GM12878 (cell line): ENCODE results near the gene FGR.

Experiments
- CEBPB ChIP-seq, 2 experiments: fragments of 150-350 bp in 1 of 2; IDR thresholded peaks; 2 replicates each; pipeline ENCODE4 v1.6.1; 2012 to 2014; ENCODE audit warnings: low read depth in 2 of 2, low read length in 2 of 2, borderline replicate concordance in 1 of 2, inconsistent platforms in 1 of 2
- EP300 ChIP-seq, 2 experiments: fragments of 150-350 bp in 1 of 2; IDR thresholded peaks; 2 replicates each; pipeline ENCODE4 v1.6.1; 2011 to 2012; ENCODE audit warnings: low read depth in 2 of 2, low read length in 2 of 2, borderline replicate concordance in 1 of 2, improper control_type of control experiment in 1 of 2, inconsistent platforms in 1 of 2; ENCODE audit not compliant: control insufficient read depth in 1 of 2
- FOXM1 ChIP-seq: IDR thresholded peaks from 2 replicates; pipeline ENCODE4 v1.6.1; 2012; ENCODE audit warnings: low read depth, mild to moderate bottlenecking, inconsistent platforms, low read length, moderate library complexity
- MXI1 ChIP-seq: fragments of 150-350 bp; IDR thresholded peaks from 2 replicates; pipeline ENCODE4 v1.6.1; 2011; ENCODE audit warnings: low read depth, mild to moderate bottlenecking, inconsistent platforms, low read length, improper control_type of control experiment
- POLR2A ChIP-seq: IDR thresholded peaks from 2 replicates; pipeline ENCODE4 v1.6.1; 2011; ENCODE audit warnings: low read depth, mild to moderate bottlenecking, low read length
- POLR2AphosphoS5 ChIP-seq: IDR thresholded peaks from 2 replicates; pipeline ENCODE4 v1.6.1; 2011; ENCODE audit warnings: mild to moderate bottlenecking, low read length, inconsistent platforms
- SPI1 ChIP-seq: IDR thresholded peaks from 2 replicates; pipeline ENCODE4 v1.6.1; 2011; ENCODE audit warnings: low read depth, mild to moderate bottlenecking, low read length, moderate library complexity, borderline replicate concordance; ENCODE audit not compliant: insufficient read depth
- ZNF24 ChIP-seq: fragments of 450-650 bp; IDR thresholded peaks from 2 replicates; pipeline ENCODE4 v1.6.1; 2017; ENCODE audit warnings: antibody characterized with exemption, mild to moderate bottlenecking
- TF ChIP-seq, protein P1 (sequence below): IDR thresholded peaks from 2 replicates; pipeline ENCODE4 v1.6.1; 2012; ENCODE audit warnings: low read depth, low read length, improper control_type of control experiment
- TF ChIP-seq, protein P2 (sequence below), 3 experiments: IDR thresholded peaks in 2 of 3; conservative IDR thresholded peaks in 1 of 3; 2 replicates each; pipeline ENCODE4 v1.5.1; 2011; ENCODE audit warnings: low read depth in 3 of 3, low read length in 3 of 3, mild to moderate bottlenecking in 3 of 3, control low read depth in 2 of 3, moderate library complexity in 2 of 3, inconsistent platforms in 1 of 3, mixed read lengths in 1 of 3; ENCODE audit not compliant: control insufficient read depth in 2 of 3, insufficient read depth in 1 of 3; ENCODE audit errors: extremely low read depth in 1 of 3
- TF ChIP-seq, protein P3 (sequence below): fragments of 150-350 bp; IDR thresholded peaks from 2 replicates; pipeline ENCODE4 v1.6.1; 2014; ENCODE audit warnings: mild to moderate bottlenecking, low read depth, low read length
- TF ChIP-seq, protein P4 (sequence below): fragments of 450-650 bp; conservative IDR thresholded peaks from 2 replicates; pipeline ENCODE4 v1.6.1; 2017; ENCODE audit warnings: mild to moderate bottlenecking, moderate library complexity

DNA sequence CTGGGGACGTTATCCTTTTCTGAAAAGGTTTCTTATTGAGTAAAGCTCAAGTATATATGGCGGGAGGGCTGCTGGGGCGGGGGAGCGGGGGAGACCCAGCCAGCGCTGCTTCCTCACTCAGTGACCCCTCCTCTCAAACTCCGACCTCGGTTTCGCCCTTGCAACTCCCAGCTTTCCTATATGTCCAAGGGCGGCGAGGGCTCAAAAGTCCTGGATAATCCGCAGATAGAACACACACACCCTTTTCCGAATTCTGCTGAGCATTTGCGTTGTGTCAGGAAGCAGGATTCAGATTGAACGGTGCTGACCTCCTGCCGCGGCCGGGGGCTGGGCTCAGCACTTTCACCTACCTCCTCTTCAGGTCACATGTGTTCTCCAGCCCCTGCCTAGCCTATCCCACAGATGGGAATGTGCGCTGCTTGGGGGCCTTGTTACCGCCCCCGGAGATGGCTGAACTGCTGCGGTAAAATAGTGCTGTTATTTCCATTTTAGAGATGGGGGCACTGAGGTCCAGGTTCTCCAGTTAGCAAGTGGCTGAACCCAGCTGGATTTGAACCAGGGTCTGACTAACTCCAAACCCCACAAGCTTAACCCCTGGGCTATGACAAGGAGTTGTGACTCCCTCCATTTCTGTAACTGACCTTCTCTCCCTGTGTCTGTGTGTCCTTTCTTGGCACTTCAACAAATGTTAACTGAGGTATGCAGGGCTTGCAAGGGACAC, 30.2 kb downstream of the FGR start:
- TF ChIP-seq MXI1: no peak
- TF ChIP-seq POLR2AphosphoS5: no peak
- no peak for TF ChIP-seq EP300 (IDR thresholded peaks at IDR 0.05; ENCODE audit: borderline replicate concordance in 1 of 2, control insufficient read depth in 1 of 2, low read depth in 2 of 2, low read length in 2 of 2)
- TF ChIP-seq, protein P1, sequence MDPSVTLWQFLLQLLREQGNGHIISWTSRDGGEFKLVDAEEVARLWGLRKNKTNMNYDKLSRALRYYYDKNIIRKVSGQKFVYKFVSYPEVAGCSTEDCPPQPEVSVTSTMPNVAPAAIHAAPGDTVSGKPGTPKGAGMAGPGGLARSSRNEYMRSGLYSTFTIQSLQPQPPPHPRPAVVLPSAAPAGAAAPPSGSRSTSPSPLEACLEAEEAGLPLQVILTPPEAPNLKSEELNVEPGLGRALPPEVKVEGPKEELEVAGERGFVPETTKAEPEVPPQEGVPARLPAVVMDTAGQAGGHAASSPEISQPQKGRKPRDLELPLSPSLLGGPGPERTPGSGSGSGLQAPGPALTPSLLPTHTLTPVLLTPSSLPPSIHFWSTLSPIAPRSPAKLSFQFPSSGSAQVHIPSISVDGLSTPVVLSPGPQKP: no peak
- no peak for TF ChIP-seq SPI1
- no peak for TF ChIP-seq ZNF24
- TF ChIP-seq CEBPB (IDR thresholded peaks at IDR 0.05; ENCODE audit: borderline replicate concordance in 1 of 2, low read depth in 2 of 2, low read length in 2 of 2): no peak
- TF ChIP-seq, protein P2, sequence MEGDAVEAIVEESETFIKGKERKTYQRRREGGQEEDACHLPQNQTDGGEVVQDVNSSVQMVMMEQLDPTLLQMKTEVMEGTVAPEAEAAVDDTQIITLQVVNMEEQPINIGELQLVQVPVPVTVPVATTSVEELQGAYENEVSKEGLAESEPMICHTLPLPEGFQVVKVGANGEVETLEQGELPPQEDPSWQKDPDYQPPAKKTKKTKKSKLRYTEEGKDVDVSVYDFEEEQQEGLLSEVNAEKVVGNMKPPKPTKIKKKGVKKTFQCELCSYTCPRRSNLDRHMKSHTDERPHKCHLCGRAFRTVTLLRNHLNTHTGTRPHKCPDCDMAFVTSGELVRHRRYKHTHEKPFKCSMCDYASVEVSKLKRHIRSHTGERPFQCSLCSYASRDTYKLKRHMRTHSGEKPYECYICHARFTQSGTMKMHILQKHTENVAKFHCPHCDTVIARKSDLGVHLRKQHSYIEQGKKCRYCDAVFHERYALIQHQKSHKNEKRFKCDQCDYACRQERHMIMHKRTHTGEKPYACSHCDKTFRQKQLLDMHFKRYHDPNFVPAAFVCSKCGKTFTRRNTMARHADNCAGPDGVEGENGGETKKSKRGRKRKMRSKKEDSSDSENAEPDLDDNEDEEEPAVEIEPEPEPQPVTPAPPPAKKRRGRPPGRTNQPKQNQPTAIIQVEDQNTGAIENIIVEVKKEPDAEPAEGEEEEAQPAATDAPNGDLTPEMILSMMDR (IDR thresholded peaks at IDR 0.05 in 2 of 3, conservative IDR thresholded peaks at IDR 0.05 in 1 of 3; ENCODE audit: control insufficient read depth in 2 of 3, extremely low read depth in 1 of 3, insufficient read depth in 1 of 3, low read depth in 3 of 3, low read length in 3 of 3): no peak
- TF ChIP-seq, protein P3, sequence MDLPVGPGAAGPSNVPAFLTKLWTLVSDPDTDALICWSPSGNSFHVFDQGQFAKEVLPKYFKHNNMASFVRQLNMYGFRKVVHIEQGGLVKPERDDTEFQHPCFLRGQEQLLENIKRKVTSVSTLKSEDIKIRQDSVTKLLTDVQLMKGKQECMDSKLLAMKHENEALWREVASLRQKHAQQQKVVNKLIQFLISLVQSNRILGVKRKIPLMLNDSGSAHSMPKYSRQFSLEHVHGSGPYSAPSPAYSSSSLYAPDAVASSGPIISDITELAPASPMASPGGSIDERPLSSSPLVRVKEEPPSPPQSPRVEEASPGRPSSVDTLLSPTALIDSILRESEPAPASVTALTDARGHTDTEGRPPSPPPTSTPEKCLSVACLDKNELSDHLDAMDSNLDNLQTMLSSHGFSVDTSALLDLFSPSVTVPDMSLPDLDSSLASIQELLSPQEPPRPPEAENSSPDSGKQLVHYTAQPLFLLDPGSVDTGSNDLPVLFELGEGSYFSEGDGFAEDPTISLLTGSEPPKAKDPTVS: no peak
- no peak for TF ChIP-seq FOXM1
- TF ChIP-seq, protein P4, sequence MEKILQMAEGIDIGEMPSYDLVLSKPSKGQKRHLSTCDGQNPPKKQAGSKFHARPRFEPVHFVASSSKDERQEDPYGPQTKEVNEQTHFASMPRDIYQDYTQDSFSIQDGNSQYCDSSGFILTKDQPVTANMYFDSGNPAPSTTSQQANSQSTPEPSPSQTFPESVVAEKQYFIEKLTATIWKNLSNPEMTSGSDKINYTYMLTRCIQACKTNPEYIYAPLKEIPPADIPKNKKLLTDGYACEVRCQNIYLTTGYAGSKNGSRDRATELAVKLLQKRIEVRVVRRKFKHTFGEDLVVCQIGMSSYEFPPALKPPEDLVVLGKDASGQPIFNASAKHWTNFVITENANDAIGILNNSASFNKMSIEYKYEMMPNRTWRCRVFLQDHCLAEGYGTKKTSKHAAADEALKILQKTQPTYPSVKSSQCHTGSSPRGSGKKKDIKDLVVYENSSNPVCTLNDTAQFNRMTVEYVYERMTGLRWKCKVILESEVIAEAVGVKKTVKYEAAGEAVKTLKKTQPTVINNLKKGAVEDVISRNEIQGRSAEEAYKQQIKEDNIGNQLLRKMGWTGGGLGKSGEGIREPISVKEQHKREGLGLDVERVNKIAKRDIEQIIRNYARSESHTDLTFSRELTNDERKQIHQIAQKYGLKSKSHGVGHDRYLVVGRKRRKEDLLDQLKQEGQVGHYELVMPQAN: no peak
- no peak for TF ChIP-seq POLR2A
